ENCODE results near the gene PDC.
"Not testable (repeated sequence)": the region's sequence is repeated elsewhere in the genome, so short reads cannot be mapped to it uniquely, and the experiment has no call there.

The PDC gene

DNA sequence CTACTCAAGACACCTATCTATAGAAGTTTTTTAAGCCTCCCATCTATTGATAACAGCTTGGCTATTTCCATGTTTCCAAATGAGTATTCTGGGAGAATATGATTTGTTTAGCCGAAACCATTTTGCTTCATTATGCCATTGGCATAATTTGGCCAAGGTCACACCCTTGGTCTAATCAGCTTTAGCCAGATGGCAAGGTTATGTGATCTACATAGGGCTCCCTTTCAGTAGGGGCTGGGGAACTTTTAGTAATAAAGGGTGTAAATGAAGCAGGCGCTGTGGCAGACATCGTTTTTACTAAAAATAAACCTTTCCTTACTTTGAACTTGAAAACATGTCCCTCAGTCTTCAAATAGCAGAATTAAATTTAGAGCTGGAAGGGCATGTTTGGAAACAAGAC lies 3.0 kb upstream of the PDC start:
- no peak for DNase-seq

DNA sequence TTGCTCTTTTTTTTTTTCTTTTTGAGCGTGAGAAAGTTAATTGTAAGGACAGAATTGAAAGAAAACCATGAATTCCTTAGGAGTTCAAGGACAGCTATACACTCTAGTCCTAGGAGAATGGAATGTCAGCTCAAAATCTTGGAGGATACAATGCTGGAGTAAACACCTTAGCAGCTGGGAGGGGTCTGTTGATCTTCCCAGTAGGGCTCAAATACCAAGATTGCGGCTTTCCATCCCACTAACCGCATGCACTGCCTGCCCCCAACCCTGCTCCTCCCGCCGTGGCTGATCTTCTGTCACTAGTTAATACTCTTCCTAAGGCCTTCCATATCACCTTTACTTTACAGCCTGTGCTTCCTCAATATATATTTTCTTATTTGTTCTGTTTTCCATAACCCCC lies 2.6 kb upstream of the PDC start:
- no peak for DNase-seq

DNA sequence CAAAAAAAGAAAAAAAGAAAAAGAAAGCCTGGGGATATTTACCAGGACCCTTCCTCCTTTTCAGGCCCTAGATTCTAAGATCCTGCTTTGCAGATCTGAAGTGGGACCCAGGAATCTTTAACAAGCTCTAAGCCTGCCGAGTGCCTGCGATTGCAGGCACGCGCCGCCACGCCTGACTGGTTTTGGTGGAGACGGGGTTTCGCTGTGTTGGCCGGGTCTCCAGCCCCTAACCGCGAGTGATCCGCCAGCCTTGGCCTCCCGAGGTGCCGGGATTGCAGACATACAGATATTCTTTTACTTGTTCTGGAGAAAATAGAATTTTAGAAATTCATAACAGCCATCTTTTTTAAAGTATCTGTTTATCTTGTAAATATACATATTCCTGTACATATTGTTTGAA lies 1.8 kb downstream of the PDC start:
- not testable (repeated sequence) for DNase-seq

DNA sequence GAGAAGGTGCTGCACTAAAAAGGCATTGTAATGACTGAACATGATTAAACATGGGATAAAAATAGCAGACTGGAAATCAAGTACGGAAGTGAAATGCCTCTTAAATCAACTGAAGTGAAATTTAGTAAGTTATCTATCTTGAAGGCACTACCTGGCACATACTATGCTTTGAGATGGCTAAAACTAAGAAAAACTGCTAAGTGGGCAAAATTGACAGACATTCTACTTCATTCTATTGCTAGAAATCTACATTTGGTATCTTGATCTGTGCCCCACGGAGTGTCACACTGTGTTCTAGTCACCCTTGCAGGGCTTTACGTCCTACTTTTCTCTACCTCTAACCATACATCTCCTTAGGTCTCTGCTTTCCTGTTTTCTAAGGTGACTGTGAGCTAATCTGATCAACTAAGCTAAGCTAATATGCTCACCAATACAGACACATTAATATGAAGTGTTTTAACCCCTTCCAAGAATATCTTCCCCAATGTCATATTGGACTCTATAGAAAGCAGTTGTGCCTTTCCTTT lies 4.1 kb downstream of the PDC start:
- DNase-seq, result no peak

DNA sequence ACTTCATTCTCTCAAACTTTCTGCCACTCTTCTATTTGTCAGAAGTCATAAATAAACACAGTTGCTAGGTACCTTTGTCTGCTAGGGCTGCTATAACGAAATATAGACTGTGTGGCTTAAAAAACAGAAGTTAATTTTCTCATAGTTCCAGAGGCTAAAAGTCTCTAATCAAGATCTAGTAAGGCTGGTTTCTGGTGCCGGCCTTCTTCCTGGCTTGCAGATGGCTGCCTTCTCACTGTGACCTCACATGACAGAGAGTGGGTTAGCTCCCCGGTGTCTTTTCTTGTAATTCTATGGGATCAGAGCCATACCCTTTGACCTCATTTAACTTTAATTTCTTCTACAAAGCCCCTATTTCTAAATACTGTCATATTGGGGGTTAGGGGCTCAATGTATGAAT lies 5.9 kb downstream of the PDC start:
- DNase-seq, result no peak

DNA sequence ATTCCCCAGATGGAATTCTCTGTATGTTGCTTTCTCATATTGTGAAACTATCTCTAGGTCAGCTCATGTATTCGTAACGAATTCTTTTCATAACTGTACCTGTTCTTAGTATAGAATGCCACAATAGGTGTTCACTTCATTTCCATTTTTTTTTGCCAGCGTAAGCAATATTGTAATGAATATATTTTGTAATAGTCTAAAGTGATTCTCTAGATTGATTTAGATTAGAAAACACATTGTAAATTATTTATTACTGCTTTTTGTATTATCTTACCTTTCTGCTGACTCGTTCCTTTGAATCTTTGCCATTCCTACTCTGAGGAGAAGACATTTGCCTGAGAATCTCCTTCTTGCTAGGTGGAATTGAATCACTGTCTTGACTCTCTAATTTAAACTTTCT lies 14.8 kb downstream of the PDC start:
- no peak for DNase-seq

DNA sequence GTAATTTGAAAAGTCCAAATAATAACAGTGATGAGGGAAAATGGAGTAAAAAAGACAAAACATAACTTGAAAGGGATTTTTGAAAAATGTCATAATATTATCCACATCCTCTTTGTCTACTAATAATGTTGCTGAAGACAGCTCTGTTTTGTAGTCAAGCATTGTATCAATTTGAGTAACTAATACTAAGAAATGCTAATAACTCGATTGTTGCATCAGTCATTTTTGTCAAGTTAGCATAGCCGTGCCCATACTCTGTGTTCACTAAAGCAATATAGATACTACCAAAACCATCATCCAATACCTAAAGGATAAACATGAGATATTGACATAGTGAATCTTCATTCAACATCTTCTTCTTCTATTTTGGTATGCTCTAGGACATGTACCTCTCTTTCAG lies 17.3 kb downstream of the PDC start:
- DNase-seq, result no peak

DNA sequence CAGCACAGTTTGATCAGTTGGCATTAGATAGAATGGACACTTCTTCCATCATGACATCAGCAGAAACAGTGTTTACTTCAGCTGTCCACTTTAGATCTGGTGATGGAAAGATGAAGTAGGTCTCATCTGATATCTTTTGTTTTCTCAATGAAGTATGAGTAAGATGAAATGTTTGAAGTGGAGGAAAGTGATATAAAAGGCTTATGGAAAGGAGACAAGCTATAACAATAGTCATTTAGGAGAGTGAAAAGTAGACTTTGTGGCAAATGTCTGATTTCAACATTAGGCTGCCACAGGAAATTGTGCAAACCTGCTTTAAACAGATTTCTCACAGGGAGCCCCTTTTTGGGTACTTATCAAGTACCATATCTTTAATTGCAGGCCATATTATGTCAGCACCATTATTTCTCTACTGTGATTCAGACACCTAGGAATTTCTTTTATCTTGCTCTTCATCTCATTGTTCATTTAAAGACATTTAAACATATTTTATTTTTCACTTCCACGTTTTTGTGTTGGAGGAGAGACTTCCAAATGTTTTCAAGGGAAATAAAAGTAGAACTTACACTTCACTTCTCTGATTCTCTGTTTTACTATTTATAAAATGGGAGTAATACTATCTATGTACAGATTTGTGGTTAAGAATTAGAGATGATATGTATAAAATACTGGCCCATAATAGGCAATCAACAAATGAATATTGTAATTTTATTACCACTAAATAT lies 18.1 kb downstream of the PDC start:
- DNase-seq, result no peak

DNA sequence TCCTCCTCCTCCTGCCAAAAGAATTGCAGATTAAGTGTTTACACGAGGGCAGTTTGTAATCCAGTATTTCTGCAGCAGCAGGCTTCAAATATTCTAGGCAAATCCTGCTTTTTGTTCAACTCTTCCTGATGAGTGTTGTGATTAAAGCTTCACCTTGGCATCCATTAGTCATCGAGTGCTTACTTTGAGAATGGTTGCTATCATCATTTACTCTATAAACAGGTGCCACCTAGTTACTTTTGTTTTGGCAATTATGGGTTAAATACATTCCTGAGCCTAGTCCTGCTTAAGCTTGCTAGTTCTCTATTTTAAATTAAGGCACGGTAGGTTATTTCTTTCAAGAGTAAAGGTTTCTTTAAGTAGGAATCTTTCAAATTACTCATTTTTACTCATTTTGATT lies 20.3 kb downstream of the PDC start:
- no peak for DNase-seq

DNA sequence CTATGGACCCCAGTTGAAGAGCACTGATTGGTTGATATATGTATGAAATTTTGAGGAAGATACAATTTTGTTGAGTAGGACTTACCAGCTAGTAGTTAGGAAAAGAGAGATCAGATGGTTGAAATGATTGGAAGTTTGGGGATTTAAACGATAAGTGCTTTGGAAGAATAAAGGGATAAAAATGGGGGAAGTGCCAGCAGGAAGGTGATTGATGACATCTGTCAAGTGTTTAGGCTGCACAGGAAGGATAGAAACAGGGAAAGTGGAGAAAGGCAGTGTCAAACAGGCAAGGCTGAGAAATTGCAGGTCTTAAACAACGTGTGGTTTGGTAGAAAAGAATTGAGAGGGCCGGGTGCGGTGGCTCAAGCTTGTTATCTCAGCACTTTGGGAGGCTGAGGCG lies 22.3 kb downstream of the PDC start:
- no peak for DNase-seq

DNA sequence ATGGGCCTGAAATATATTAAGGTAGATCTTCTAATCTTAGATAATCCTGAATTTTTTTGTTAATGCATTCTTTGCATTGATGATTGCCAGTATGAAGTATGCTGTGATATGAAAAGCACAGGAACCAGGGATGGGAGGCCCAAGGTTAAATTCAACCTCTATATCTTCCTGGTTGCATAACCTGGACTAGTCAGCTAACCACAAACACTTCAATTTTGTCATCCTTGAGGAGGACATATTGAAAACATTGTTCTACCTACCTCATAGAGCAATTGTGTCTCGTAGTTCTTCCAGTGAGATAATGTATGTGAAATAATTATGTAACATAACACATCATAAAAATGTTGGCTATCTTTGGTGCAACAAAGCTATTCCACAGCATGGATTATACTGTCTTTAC lies 25.6 kb downstream of the PDC start:
- DNase-seq, result no peak

DNA sequence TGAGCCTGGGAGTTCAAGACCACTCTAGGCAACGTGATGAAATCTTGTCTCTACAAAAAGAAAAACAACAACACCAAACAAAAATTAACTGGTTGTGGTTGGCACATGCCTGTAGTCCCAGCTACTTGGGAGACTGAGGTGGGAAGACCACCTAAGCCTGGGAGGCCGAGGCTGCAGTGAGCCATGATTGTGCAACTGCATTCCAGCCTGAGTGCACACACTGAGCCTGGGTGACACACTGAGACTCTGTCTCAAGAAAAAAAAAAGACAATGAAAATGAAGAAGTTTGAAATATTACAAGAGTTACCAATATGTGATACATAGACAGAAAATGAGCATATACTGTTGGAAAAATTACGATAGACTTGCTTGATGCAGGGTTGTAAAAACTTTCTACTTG lies 31.9 kb downstream of the PDC start:
- no peak for DNase-seq

DNA sequence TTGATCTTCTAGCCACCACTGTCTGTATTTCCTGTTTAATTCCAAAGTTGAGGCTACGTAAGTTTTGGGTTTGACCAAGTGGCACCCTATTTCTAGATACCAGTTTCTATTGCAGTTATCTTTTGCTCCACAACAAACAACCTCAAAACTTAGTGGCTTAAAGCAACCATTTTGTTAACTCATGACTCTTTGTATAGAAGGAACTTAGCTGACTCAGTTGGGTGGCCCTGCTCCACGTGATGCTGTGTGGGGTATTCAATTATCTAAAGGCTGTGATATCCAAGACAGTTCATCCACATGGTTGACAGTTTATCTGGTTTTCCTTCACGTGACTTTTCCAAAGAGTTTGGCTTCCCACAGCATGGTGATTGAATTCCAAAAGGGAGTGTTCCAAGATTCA lies 34.8 kb downstream of the PDC start:
- no peak for DNase-seq

DNA sequence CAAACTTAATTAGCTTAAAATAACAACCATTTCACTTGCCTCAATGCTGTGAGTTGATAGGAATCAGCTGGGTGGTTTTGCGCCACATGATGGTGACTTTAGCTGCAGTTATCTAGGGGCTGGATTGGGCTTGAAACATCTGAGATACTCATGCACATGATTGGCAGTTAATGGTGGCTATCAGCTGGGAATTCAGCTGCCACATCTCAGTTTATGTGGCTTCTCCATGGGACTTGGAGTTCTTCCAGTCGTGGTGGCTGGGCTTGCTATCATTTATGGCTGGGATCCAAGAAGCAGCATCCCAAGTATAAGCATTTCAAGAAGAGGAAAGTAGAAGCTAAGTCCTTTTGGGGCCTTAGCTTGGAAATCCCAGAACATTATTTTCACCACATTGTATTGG lies 36.4 kb downstream of the PDC start:
- no peak for DNase-seq

DNA sequence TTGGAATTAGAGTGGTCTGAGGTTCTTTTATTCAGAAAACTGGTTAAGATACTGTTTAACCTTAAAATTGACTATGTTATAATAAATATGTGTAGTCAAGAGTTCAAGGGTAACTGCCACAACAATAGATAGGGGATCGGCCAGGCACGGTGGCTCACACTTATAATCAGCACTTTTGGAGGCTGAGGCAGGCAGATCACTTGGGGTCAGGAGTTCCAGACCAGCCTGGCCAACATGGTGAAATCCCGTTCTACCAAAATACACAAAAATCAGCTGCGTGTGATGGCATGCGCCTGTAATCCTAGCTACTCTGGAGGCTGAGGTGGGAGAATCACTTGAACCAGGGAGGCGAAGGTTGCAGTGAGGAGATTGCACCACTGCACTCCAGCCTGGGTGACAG lies 39.5 kb downstream of the PDC start:
- DNase-seq, result no peak

DNA sequence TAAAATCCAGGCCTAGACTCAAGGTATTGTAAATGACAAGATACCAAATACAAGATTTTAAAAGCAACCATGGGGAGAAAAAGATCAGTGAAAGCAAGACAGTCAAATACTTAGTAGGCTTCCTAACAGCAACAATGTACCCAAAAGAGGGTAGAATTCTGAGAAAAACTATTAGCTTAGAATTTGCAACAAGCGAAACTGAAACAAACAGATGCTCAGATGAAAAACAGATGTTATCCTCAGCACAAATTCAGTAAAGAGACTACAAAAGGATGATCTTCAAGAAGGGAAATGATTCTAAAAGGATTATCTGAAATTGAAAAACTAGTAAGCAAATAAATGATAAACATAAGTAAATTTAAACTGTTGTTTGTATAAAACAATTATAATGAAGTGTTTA lies 40.0 kb downstream of the PDC start:
- DNase-seq, result no peak

DNA sequence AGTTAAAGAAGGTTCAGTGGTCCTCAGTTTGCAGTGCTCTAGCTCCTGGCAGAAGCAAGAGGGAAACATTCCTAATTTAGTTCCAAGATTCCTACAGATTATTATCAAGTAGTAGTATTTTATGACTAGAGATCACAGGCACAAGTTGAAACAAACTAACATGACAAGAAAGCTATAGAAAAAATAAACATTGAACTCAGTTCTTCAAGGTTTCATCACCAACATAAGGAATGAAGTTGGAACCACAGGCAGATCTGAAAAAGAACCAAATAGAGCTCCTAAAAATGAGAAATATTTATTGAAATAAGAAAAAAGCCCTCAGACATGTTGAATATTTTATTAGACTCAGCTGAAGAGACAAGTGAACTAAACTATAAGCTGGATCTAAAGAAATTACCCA lies 40.6 kb downstream of the PDC start:
- DNase-seq, result no peak

DNA sequence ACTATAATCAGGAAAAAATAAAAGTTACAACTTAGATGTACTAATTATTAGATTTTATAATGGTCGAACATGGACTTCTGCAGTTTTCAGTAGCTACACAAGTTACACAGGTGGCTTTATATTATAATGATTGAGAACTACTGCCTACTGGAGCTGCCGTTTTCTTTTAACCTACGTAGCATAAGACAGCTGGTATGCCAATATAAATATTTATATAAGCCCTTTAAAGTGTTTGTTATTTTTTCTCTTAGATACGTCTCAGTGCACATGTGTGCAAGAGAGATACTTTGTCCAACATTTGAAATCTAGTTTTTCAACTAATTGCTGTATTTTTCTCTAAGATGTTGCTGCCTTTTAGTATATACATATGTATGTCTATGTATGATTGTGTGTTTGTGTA lies 42.4 kb downstream of the PDC start:
- DNase-seq, result no peak

DNA sequence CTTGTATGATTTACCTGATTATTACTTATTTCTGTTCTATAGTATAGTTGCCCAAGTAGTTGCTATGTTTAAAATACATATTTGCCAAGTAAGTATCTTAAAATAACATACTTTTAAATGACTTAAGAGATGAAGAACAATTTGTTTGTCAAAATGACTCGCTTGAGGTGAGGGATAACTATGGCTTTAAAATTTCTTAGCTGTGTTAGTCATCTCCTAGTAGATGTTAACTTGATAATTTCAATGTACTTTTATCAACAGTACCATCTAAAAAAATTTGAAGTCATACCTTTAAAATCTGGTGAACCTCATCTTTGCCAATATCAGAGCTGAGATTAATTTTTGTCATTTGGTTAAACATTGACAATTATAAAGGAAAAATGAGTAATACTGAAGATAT lies 47.6 kb downstream of the PDC start:
- DNase-seq, result no peak

DNA sequence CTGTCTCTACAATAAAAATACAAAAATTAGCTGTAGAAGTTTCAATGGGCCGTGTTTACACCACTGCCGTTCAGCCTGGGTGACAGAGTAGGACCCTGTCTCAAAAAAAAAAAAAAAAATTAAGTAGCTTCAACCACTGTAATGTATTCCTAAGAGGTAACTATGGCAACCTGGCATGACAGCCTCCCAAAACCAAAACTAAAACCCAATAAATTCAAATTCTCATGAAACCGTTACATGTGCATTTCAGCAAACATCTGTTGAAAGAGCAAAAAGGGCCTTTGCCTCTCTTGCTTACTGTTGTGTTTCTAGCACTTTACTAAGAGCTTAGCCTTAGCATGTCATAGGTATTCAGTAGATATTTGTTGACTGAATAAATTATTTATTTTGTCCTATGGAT lies 51.8 kb downstream of the PDC start:
- DNase-seq, result no peak

DNA sequence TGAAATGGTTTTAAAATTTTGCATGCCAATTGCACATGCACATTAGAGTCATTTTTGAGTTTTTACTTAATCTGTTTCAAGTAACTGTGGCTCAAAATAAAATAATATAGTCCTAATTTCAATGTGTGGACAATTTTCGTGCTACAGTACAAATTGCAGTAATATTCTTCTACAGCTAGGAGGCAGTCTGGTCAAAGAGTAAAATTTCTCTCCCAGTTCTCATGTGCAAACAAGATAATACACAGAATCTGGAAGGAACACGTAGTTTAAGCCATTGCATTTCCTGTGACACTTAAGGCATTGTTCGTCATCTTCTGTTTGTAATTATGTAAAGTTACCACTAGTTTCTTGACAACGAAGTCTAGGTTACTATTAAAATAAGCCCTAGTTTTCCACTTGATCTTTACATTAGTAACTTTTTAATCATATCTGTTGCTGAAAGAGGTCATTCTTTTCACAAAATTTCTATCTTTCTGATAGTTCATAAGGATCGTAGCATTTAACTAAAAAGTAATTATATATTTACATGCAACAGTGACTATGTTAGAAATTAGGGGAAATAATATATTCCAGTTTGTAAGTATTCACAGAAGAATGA lies 56.4 kb downstream of the PDC start:
- no peak for DNase-seq

DNA sequence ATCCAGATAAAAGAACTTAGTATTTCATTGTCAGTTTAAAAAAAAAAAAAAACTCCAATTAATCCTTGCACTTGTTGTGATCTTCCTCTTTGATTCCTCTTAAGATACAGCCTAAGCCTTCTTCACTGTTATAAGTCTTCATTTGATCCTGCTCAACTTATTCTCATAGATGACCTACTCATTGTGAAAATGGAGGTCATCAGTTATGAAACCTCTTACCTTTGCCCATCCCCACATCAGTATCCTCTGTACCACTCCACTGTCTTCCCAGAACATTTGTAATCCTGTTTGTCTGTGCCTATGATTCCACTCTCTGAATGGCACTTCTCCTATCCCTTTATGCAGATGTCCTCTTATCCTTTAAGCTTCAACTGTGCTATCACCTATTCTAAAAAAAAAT lies 57.3 kb downstream of the PDC start:
- no peak for DNase-seq

DNA sequence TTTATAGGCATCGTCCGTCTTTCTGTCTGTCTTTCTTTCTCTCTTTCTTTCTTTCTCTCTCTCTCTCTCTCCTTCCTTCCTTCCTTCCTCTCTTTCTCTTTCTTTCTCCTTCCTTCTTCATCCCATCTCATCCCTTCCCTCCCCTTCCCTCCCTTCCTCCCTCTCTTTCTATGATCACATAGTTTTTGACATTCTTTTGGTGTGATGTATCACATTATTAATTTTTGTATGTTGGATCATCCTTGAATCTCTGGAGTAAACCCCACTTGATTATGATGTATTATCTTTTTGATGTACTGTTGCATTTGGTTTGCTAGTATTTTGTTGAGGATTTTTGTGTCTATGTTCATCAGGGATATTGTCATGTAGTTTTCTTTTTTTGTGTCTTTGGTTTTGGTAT lies 59.5 kb downstream of the PDC start:
- DNase-seq, result not testable (repeated sequence)
